Activated CD8-positive, alpha-beta memory T cell treated with anti-CD3 and anti-CD28 coated beads, Interleukin-2, amount 50 U/mL, for 48 hours (primary cell): ENCODE data around the gene SGO2.
"Not testable (repeated sequence)": the region's sequence is repeated elsewhere in the genome, so short reads cannot be mapped to it uniquely, and the experiment has no call there.

Experiments used
- DNase-seq: peaks from one replicate; pipeline ENCODE4 v3.0.0-alpha.2; 2020

The SGO2 gene

GRCh38 chr2:200625958-200626363 lies 100.0 kb downstream of the SGO2 start:
- DNase-seq: no peak

- no peak for DNase-seq
These were observed 101.2 kb downstream of the SGO2 start for GRCh38 chr2:200627110-200627770.

GRCh38 chr2:200628461-200628860 lies 102.5 kb downstream of the SGO2 start:
- DNase-seq: not testable (repeated sequence)

- DNase-seq: no peak
These were observed 105.3 kb downstream of the SGO2 start for GRCh38 chr2:200631287-200631686.
